NK-92 (cell line): Measurements from ENCODE around the gene SERTAD2.

ENCODE experiments used
- DNase-seq: peaks from one replicate; lab custom pipeline; 2025; ENCODE audit not compliant: unreplicated experiment; lab: John Stamatoyannopoulos, UW

Gene SERTAD2

DNA sequence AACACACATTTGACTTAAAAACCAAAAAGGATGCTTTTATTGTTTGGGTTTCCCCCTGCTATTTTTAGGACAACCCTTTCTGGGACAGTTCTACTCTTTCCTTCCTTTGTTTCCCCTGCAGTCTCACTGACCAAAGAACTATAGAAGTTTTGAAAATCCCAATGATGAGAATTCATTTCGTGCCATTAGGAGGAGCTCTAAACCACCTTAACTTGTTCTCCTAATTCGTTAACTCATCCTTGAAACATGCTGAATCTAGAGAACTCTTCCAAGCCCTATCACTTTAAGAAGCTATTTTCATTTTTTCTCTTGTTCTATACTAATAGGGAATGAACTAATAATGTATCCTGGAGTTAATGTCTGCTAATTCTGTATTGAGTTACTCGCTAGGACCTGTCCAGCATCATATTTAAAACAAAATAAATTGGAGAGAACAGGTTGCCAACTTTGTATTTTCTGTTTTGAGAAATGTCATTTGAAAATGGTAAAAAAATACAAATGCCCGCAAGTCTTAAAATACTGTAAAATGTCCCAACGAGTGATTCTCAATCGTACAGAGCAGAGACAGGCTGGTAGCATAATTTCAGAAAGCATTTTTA lies 66.7 kb downstream of the SERTAD2 start:
- DNase-seq = no peak

DNA sequence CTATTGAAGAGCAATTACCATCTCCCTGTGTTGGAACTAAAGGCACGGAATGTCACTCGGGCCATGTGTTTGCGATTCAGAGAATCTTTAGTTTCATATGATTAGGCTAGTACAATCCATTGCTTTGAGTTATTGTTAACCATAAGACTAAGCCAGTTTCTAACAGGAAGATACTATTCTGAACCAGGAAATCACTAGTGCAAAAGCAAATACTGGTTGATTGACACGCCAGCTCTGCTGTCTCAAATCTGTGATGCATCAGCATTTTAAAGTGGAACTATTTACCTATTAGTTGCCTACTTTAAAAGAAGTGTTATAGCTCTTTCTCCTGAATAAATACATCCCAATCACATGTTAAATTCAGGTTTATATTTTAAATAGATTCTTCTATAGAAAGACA lies 67.7 kb downstream of the SERTAD2 start:
- no peak for DNase-seq

DNA sequence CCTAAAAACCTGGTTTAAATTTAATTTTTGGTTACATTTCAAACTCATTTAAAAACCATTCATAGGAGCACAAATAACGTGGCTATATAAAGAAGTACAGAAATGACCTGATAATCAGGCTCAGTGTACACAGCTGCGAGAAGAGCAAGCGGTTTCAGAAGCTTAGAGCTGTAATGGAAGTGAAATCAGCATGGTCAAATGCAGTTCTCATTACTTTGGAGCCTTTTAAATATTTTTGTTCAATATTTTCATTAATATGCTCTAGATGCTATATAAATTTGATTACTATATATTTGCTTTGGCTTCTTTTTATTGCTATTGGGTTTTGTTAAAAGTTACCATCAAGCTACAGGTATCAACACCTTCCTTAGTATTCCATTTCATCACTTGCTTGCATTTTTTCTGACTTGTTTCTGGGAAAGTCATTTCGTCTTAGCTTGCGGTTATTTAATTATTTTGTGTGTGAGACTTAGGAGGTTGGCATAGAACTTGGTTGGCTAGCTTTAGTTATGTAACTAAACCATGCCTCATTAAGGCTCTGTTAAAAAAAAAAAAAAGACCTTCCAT lies 70.9 kb downstream of the SERTAD2 start:
- DNase-seq = no peak

DNA sequence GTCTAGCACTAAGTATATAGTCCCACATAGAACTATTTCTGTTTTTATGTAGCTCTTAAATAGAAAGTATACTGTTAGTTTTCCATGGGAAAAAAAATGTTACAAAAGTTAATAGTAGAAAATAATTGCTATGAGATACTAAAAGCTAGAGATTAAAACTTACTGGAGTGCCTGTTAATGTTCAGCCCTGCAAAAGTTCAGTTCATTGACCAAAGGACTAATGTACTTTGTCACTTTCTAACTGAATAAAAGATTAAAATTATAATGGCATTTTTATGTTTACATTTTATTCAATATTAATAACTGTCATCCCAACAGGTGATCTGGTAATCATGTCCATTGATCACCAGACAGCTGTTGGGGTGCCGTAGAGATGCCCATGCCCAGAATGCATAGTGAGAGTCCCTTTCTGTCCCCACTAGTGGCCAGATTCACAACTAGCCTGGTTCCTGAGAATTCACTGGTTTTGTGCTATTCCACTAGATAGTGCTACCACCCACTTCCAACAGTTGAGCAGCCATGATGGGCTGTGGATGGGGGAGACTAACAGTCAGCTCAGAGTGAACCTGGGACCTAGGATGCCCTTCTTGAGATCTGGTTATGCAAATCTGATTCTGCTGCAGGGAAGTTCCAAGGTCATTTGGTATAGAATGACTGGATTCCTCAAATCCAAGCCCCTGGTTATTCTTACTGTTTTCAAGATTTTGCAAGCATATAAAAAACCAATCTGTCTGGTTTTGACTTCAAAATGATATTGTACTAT lies 71.8 kb downstream of the SERTAD2 start:
- DNase-seq = no peak
